ENCODE data around the gene GPC6. TPM values are rescaled to one million over a fixed set of nuclear protein-coding genes. Genes with fewer than 3 reads are reported as not detected.

Gene GPC6
- total RNA-seq, 2 experiments from 2014 or later: not detected

DNA sequence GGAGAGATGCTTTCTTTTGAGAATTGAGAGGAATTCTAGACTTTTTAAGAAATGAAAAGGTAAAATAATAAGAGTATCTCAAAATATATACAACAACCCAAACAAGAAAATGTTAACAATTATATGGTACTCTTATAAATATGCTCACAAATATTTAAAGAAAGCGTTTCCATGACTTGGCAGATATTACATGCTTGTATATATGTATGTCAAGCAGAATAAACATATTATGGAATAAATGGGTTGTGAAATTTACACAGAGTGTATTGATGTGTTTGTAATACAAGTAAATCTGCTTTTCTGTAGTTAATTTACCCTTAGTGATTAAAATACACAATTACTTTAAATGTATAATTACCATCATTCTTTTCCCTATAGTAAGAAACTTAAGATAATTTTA lies 65.8 kb downstream of the GPC6 start:
- no peaks in the 10 kb centered on the region for H3K9me2 ChIP-seq (ENCODE audit: insufficient read depth, low read length)
- DNase-seq (ENCODE audit: low spot score): no peak
- H3K27ac ChIP-seq (ENCODE audit: low read depth, low read length, poor library complexity, severe bottlenecking): no peak overlapping the region
- no peak overlapping the region for H3K4me2 ChIP-seq (ENCODE audit: low read length)
- ChIA-PET CTCF (ENCODE audit: unreplicated experiment) (no interaction called here), POLR2A (no interaction called here)
- no peaks in the 10 kb centered on the region for H3K36me3 ChIP-seq (ENCODE audit: insufficient read depth, low read length)
- no peak overlapping the region for H2AFZ ChIP-seq (ENCODE audit: low read length)
- no peak overlapping the region for H3K4me3 ChIP-seq (ENCODE audit: low read depth, low read length, poor library complexity, severe bottlenecking)
- BruUV-seq (replicated peaks): no TSS peak
- intact Hi-C loops (cut with micrococcal nuclease; ENCODE audit: unreplicated experiment): no loop called here
- H3K9me3 ChIP-seq (ENCODE audit: low read length): no peaks in the 10 kb centered on the region
- no peaks in the 10 kb centered on the region for H3K79me2 ChIP-seq (ENCODE audit: insufficient read depth, low read depth, low read length)
- no peaks in the 10 kb centered on the region for H3K4me1 ChIP-seq (ENCODE audit: insufficient read depth, low read length, poor library complexity, severe bottlenecking)
- H4K20me1 ChIP-seq (ENCODE audit: insufficient read depth, low read length): no peaks in the 10 kb centered on the region
- no peak for TF ChIP-seq EZH2phosphoT487 (IDR thresholded peaks at IDR 0.05; ENCODE audit: borderline replicate concordance, low read depth, low read length)
- TF ChIP-seq, protein P1, sequence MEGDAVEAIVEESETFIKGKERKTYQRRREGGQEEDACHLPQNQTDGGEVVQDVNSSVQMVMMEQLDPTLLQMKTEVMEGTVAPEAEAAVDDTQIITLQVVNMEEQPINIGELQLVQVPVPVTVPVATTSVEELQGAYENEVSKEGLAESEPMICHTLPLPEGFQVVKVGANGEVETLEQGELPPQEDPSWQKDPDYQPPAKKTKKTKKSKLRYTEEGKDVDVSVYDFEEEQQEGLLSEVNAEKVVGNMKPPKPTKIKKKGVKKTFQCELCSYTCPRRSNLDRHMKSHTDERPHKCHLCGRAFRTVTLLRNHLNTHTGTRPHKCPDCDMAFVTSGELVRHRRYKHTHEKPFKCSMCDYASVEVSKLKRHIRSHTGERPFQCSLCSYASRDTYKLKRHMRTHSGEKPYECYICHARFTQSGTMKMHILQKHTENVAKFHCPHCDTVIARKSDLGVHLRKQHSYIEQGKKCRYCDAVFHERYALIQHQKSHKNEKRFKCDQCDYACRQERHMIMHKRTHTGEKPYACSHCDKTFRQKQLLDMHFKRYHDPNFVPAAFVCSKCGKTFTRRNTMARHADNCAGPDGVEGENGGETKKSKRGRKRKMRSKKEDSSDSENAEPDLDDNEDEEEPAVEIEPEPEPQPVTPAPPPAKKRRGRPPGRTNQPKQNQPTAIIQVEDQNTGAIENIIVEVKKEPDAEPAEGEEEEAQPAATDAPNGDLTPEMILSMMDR (conservative IDR thresholded peaks at IDR 0.05; ENCODE audit: low read length): no peak

DNA sequence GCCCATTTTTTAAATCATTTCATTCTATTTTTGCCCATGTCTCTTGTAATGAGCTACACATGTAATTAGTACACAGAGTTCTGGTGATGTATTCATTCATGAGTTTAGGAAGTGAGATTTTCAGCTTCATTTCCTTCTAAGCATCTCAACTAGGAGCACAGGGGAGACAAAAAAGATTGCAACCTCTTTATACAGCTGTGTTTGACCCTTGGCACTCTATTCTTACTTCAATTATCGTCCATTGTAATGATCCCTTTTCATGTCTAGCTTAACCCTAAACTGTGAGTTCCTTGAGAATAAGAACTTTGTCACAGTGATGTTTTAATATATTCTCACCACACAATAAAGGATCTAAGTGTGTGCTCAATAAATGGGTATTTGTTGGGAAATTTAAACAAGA lies 67.1 kb downstream of the GPC6 start:
- no peaks in the 10 kb centered on the region for H3K36me3 ChIP-seq (ENCODE audit: insufficient read depth, low read length)
- no peak overlapping the region for H3K27ac ChIP-seq (ENCODE audit: low read depth, low read length, poor library complexity, severe bottlenecking)
- ChIA-PET POLR2A (no interaction called here), CTCF (ENCODE audit: unreplicated experiment) (no interaction called here)
- H3K4me2 ChIP-seq (ENCODE audit: low read length): no peak overlapping the region
- intact Hi-C loops (cut with micrococcal nuclease; ENCODE audit: unreplicated experiment): no loop called here
- no peaks in the 10 kb centered on the region for H3K9me2 ChIP-seq (ENCODE audit: insufficient read depth, low read length)
- no peaks in the 10 kb centered on the region for H3K79me2 ChIP-seq (ENCODE audit: insufficient read depth, low read depth, low read length)
- no peaks in the 10 kb centered on the region for H3K9me3 ChIP-seq (ENCODE audit: low read length)
- no peaks in the 10 kb centered on the region for H3K4me1 ChIP-seq (ENCODE audit: insufficient read depth, low read length, poor library complexity, severe bottlenecking)
- no peak overlapping the region for H3K4me3 ChIP-seq (ENCODE audit: low read depth, low read length, poor library complexity, severe bottlenecking)
- no peak overlapping the region for H2AFZ ChIP-seq (ENCODE audit: low read length)
- H4K20me1 ChIP-seq (ENCODE audit: insufficient read depth, low read length): no peaks in the 10 kb centered on the region
- DNase-seq (ENCODE audit: low spot score): no peak
- TF ChIP-seq EZH2phosphoT487 (IDR thresholded peaks at IDR 0.05; ENCODE audit: borderline replicate concordance, low read depth, low read length): no peak
- TF ChIP-seq, protein P1 (conservative IDR thresholded peaks at IDR 0.05; ENCODE audit: low read length): no peak
- no TSS peak for BruUV-seq (replicated peaks)

DNA sequence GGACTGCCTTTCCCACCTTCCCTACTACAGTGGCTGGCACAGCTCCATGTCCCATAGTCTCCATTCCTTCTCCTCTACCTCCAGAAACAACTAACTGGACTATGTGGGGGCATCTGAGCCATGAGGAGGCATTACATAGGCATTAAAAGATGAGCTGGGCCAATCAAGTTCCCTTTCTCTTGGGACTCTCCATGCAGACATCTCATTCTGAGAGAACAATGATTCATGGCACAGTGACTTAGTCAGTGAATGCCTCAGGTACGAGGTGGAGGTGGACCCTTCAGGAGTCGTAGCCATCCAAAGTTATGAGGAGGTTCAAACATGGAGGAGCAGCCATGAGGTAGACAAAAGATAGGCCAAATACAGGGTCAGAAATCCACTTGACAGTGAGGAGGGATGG lies 70.0 kb downstream of the GPC6 start:
- Histone ChIP-seq H3K4me3 (ENCODE audit: low read depth, low read length, poor library complexity, severe bottlenecking) (no peak overlapping the region), H3K9me3 (ENCODE audit: low read length) (no peaks in the 10 kb centered on the region), H4K20me1 (ENCODE audit: insufficient read depth, low read length) (no peaks in the 10 kb centered on the region), H3K4me1 (ENCODE audit: insufficient read depth, low read length, poor library complexity, severe bottlenecking) (no peaks in the 10 kb centered on the region), H3K36me3 (ENCODE audit: insufficient read depth, low read length) (no peaks in the 10 kb centered on the region), H2AFZ (ENCODE audit: low read length) (no peak overlapping the region), H3K79me2 (ENCODE audit: insufficient read depth, low read depth, low read length) (no peaks in the 10 kb centered on the region), H3K9me2 (ENCODE audit: insufficient read depth, low read length) (no peaks in the 10 kb centered on the region), H3K4me2 (ENCODE audit: low read length) (no peak overlapping the region), H3K27ac (ENCODE audit: low read depth, low read length, poor library complexity, severe bottlenecking) (no peak overlapping the region)
- no peak for DNase-seq (ENCODE audit: low spot score)
- intact Hi-C loops (cut with micrococcal nuclease; ENCODE audit: unreplicated experiment): no loop called here
- TF ChIP-seq EZH2phosphoT487 (IDR thresholded peaks at IDR 0.05; ENCODE audit: borderline replicate concordance, low read depth, low read length): no peak
- TF ChIP-seq, protein P1 (conservative IDR thresholded peaks at IDR 0.05; ENCODE audit: low read length): no peak
- no TSS peak for BruUV-seq (replicated peaks)
- ChIA-PET CTCF (ENCODE audit: unreplicated experiment) (no interaction called here), POLR2A (no interaction called here)

Data from OCI-LY7 (cell line).